Loucy (cell line): Measurements from ENCODE around the gene HBB.

Experiments used
- EZH2phosphoT487 ChIP-seq: fragments of 200-600 bp; IDR thresholded peaks from 2 replicates; pipeline ENCODE4 v1.6.1; 2018; ENCODE audit warnings: antibody characterized with exemption, mild to moderate bottlenecking, moderate library complexity, borderline replicate concordance
- TF ChIP-seq, protein P1 (sequence below): fragments of 200-600 bp; sonication (generic); conservative IDR thresholded peaks from 2 replicates; pipeline ENCODE4 v1.5.1; 2014; ENCODE audit warnings: mild to moderate bottlenecking, antibody characterized with exemption, low read length

DNA sequence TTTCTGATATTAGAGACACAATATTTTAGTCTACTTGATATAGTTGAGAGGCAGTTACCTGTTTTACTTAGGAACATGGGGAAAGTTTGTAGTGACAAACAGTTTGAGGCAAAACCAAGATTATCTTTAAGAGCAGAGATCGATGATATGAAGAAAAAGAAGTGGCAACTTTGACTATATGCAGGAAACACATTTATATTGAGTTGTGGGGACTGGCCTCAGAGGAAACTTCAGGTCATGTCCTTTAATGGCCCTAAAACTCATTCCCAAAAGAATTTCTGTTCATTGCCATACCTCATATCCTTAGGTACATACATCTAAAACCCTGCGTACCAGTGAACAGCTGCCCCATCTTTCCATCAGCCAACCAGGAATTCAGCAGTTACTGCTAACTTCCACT, 18.3 kb upstream of the HBB start:
- TF ChIP-seq, protein P1, sequence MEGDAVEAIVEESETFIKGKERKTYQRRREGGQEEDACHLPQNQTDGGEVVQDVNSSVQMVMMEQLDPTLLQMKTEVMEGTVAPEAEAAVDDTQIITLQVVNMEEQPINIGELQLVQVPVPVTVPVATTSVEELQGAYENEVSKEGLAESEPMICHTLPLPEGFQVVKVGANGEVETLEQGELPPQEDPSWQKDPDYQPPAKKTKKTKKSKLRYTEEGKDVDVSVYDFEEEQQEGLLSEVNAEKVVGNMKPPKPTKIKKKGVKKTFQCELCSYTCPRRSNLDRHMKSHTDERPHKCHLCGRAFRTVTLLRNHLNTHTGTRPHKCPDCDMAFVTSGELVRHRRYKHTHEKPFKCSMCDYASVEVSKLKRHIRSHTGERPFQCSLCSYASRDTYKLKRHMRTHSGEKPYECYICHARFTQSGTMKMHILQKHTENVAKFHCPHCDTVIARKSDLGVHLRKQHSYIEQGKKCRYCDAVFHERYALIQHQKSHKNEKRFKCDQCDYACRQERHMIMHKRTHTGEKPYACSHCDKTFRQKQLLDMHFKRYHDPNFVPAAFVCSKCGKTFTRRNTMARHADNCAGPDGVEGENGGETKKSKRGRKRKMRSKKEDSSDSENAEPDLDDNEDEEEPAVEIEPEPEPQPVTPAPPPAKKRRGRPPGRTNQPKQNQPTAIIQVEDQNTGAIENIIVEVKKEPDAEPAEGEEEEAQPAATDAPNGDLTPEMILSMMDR, result no peak
- TF ChIP-seq EZH2phosphoT487, result no peak
